Cerebellar cortex (tissue), 1 donor: Measurements from ENCODE around the gene SPECC1L.

Source experiments
- DNase-seq: peaks from one replicate; pipeline ENCODE4 v3.0.0-alpha.2; 2015; ENCODE audit warnings: low spot score

The SPECC1L gene

GRCh38 chr22:24324137-24324536, 53.5 kb downstream of the SPECC1L start:
- DNase-seq: no peak

DNA sequence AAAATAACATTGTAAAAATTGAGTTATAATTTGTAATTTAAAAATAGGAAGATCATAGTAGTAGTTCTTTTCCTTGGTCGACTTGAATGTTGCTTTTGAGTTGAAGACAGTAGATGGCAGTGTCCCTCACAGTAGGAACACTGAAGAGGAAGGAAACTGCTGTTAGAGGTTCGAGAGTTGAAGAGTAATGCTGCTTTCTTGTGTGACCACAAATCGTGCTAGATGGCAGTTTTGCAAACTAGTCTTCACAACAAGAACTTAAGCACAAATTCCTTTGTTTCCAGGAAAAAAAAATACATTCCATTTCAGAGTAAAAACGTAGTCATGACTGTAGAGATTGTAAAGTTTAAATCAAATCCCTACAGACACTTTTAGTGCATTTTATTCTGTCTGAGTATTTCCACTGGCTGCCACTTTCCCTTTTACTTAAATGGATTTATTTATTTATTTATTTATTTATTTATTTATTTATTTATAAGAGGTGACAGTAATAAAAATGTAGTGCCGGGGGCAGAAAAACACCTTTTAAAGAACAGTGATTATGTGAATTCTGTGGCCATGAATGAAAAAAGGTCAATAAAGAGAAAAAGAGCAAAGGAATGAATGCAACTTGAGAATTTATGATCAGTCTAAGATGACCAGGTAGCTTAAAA, 54.6 kb downstream of the SPECC1L start:
- DNase-seq: peak; percentile 65

DNA sequence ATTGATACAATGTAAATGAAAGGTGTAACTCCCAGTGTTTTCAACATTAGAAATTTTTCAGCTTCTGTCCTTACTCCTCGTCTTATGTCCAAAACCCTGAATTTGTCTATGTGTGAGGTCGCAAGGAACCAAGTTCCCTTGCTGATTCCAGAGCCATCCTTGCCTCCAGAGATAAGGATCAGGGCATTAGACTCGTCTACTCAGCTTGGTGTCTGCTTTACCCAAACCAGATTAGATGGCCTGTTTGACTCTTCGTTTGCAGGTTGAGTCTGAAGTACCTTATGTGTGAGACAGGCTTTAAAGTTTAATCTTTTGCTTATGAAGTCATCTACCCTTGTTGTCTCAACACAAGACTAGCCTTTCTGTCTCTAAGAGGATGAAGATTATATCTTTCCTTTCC, 55.6 kb downstream of the SPECC1L start:
- DNase-seq: no peak

DNA sequence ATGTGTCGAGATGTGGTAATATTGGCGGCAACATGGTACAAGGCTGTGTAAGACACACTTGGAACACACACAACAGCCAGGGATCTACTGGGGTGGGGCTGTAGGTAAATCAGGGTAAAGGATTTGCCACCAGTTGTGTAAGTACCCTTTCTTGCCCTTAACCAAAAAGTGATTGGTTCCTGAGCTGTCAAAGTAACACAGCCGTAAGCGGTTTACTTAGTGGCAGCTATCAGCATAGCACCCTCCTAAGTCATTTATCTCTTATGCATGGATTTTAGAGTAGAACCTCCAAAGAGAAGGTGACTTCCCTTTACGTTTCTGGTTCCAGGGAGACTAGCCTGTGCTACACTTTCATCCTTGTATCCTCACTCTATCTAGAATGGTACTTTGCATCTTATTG, 57.2 kb downstream of the SPECC1L start:
- no peak for DNase-seq

DNA sequence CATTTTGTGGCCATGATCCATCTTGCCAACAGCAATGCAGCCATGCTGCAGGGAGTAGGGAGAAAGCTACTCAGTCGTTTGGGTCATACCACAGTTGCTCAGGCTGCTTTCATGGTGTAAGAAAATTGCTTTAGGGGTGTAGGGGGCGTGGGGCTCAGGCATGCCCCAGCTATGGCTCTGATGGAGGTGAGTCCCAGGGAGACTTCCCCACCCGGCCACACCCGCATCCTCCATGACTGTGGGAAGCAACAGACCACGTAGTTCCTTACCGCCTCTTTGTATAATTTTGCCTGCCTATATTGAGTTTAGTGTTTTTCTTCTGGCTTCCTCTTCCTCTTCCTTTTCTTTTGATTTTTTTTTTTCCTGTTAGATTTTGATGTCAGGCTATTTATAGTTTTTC, 58.8 kb downstream of the SPECC1L start:
- DNase-seq: no peak

DNA sequence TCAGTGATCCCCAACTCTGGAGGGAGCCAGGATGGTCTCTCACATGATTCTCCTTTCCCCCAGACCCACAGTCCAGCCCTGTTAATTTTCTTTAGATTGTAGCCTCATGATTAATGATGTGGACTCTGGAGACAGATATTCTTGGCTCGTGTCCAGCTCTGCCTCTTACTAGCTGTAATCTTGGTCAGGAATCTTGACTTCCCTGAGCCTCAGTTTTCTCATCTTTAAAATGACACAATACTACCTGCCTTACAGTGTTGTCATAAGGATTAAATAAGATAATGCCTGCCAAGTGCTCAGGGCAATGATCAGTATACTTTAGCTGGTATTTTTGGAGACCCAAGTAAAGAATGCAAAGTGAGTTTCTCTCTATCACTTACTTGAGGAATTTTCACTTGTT, 60.0 kb downstream of the SPECC1L start:
- no peak for DNase-seq

- DNase-seq: no peak
Measured at GRCh38 chr22:24331468-24332440, 61.1 kb downstream of the SPECC1L start.

DNA sequence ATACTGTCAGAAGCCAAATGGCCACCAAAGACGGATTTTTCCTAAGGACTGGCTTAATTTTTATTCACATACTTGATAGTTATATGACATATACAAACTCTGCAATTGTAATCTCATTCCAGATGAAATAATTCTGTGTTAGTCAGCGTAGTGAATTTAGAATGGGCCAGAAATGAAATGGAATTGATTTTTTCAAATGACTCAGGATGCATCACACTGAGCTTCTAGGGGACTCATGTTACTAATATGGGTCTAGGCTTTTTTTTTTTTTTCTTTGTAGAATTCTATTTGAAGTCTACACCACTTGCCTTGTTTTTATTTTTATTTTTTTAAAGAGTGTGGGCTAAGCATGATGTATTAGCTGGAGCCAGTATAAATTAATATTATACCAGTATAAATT, 62.7 kb downstream of the SPECC1L start:
- DNase-seq: no peak

DNA sequence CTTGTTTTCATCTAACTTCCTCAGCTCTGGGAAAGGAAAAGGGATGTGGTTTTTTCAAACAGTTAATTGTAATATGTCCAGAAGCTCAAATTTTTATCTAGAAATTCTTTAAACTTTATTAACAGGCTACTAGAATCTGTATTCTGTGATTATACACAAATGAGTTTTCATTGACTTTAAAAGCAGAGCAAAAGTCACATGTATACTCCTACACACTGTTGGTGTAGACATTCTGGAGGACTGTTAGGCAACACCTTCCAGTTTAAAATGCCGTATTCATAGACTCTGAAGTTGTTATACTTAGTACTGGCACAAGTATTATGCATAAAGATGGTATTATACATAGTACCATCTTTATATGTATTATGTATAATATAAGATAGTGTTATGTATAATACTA, 64.9 kb downstream of the SPECC1L start:
- no peak for DNase-seq

DNA sequence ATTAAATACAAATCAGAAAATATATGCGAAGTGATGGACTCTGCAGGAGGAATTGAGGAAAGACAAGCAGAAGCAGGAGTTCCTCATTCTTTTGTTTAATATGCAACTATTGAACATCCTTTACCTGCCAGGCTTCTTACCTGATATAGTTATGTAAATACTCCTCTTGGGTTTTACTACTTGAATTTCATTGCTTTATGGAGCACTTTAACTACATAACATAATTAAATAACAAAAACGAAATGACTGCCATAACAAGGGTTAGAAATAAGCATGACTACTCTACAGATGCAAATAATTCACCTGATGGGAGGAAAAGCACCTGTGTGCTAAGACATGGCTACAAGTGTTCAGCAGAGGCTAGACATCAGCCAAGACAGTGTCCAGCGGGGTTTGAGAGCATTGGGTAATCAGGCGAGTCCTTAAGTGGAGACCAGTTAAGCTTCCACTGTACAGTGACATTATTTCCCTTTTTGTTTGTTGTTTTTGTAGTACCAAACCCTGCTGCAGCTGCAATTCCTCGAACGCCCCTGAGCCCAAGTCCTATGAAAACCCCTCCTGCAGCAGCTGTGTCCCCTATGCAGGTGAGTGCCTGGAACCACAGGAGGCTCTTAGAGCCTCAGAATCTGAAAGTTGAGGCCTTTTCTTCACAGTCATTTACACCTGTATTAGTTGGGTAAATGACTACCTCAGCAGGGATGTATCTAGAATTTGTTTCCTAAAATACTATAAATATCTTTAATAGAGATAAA, 67.4 kb downstream of the SPECC1L start:
- DNase-seq: no peak

DNA sequence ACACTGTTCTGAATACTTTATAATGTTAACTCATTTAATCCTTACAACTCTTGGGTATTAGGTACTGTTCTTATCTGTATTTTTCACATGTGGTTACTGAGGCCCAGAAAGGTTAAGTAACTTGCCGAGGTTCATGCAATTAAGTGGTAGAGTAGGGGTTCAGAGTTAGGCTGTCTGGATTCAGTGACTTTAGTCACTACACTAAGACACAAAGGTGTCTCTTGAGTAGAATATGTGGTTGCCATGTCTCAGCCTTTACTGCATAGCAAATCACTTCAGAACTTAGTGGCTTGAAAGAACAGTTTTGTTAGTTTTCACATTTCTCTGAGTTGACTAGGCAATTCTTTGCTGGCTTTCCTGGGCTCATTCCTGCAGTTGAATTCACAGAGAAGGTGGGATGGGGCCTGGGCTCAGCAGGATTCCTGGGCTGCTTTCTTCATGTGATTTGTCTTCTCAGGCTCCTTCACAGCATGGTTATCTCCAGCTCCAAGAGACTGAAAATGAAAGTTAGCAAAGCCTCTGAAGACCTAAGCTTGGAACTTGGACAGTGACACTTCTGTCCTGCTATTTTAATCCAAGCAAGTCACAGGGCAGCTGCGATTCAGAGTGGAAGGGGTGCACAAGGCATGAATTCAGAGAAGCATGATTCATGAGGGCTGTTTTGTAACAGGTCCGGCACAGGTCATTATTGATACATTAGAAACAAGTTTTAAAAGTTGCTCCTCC, 68.3 kb downstream of the SPECC1L start:
- DNase-seq: no peak

DNA sequence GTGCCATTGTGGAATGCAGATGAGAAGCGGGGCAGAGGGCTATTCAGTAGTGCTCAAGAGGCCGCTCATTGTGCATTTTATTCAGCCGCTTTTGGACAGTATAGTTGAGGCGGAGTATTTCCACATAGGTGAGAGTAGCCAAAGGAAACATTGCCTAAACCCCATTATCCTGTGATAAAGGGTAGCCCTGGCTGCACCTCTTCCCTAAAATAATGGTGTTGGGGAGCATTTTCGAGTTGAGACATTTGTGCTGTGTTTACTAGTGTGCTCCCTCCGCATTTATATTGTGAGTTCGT, 68.8 kb downstream of the SPECC1L start:
- DNase-seq: no peak

DNA sequence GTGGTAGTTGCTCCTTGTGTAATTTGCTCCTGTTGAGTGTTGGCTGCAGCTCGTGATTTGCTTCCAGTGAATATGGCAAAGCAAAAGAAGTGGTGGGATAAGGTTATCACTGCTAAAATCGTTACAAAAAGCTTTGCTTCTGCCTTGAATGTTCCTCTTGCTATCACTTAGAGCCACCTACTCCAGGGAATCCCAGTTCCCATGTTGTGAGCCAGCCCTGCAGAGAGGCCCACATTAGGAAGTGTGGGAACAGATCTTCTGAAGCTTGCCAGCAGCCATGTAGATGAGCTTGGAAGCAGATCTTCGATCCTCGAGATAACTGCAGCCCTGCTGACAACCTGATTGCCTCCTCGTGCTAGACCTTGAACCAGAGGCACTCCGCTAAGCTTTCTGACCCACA, 71.0 kb downstream of the SPECC1L start:
- no peak for DNase-seq

- no peak for DNase-seq
Measured at GRCh38 chr22:24350627-24351026, 80.0 kb downstream of the SPECC1L start.

GRCh38 chr22:24353121-24353520, 82.5 kb downstream of the SPECC1L start:
- DNase-seq: no peak

GRCh38 chr22:24355574-24355973, 84.9 kb downstream of the SPECC1L start:
- no peak for DNase-seq

DNA sequence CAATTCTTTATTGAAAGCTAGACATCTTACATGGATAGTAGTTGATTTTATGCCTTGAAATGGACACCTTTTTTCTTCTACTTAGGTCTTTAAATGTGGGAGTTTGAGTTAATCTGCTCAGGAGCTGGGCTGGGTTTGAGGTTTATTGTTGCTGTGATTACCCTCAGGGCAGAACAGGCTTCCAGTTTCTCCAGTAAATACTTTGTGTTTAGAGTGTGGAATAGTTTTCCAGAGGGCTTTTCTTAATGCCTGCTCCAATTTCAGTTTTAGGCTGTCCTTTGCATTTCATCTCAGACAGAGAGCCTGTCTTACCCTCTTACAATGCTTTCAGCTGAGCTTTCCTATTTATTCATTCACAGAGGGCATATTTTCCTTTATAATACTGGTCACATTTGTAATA, 86.9 kb downstream of the SPECC1L start:
- no peak for DNase-seq

- DNase-seq: no peak
Measured at GRCh38 chr22:24358105-24358836, 87.6 kb downstream of the SPECC1L start.

- no peak for DNase-seq
Measured at GRCh38 chr22:24359452-24360120, 89.0 kb downstream of the SPECC1L start.

GRCh38 chr22:24361976-24362646, 91.5 kb downstream of the SPECC1L start:
- DNase-seq: no peak
